ENCODE data around the gene REXO5. TPM values are rescaled to one million over a fixed set of nuclear protein-coding genes. Genes with fewer than 3 reads are reported as not detected.

The REXO5 gene
- total and polyA plus RNA-seq, 2 of the 13 experiments (the other 11 are each of a cell fraction or from before 2014, with no cell fraction given) = 5.9 to 13.1 TPM

- TF ChIP-seq ZNF20 (CRISPR knock-in tag; IDR thresholded peaks at IDR 0.05) (0 out of 2 replicates have a peak, but pooled peaks have one; percentile 89), MXD1 (CRISPR knock-in tag; IDR thresholded peaks at IDR 0.05) (no peak), ZNF672 (CRISPR knock-in tag; IDR thresholded peaks at IDR 0.05) (no peak), ZFP41 (CRISPR knock-in tag; IDR thresholded peaks at IDR 0.05; ENCODE audit: borderline replicate concordance) (no peak), PRDM4 (CRISPR knock-in tag; IDR thresholded peaks at IDR 0.05; ENCODE audit: borderline replicate concordance) (no peak), ZNF589 (CRISPR knock-in tag; conservative IDR thresholded peaks at IDR 0.05) (no peak), FIP1L1 (IDR thresholded peaks at IDR 0.05; ENCODE audit: borderline replicate concordance, insufficient read depth, low read depth, low read length) (no peak), THAP11 (CRISPR knock-in tag; IDR thresholded peaks at IDR 0.05) (peak; percentile 17; the same call in 1 of the 2 replicates), HOXD1 (CRISPR knock-in tag; IDR thresholded peaks at IDR 0.05) (0 out of 2 replicates have a peak, but pooled peaks have one; percentile 39), ZNF484 (CRISPR knock-in tag; IDR thresholded peaks at IDR 0.05; ENCODE audit: borderline replicate concordance, low read depth) (no peak), KAT2B (IDR thresholded peaks at IDR 0.05; ENCODE audit: borderline replicate concordance, low read depth, low read length) (no peak), SMC3 (IDR thresholded peaks at IDR 0.05; ENCODE audit: low read length) (no peak), CHD4 (IDR thresholded peaks at IDR 0.05; ENCODE audit: borderline replicate concordance, low read length) (peak; percentile 69; the same call in 1 of the 2 replicates), U2AF2 (IDR thresholded peaks at IDR 0.05; ENCODE audit: low read depth, low read length) (no peak), ERF (CRISPR knock-in tag; IDR thresholded peaks at IDR 0.05) (peak; percentile 33; the same call in 1 of the 2 replicates), CAMTA2 (CRISPR knock-in tag; IDR thresholded peaks at IDR 0.05; ENCODE audit: borderline replicate concordance) (peak; percentile 63; the same call in 1 of the 2 replicates)
- TF ChIP-seq, protein P1, sequence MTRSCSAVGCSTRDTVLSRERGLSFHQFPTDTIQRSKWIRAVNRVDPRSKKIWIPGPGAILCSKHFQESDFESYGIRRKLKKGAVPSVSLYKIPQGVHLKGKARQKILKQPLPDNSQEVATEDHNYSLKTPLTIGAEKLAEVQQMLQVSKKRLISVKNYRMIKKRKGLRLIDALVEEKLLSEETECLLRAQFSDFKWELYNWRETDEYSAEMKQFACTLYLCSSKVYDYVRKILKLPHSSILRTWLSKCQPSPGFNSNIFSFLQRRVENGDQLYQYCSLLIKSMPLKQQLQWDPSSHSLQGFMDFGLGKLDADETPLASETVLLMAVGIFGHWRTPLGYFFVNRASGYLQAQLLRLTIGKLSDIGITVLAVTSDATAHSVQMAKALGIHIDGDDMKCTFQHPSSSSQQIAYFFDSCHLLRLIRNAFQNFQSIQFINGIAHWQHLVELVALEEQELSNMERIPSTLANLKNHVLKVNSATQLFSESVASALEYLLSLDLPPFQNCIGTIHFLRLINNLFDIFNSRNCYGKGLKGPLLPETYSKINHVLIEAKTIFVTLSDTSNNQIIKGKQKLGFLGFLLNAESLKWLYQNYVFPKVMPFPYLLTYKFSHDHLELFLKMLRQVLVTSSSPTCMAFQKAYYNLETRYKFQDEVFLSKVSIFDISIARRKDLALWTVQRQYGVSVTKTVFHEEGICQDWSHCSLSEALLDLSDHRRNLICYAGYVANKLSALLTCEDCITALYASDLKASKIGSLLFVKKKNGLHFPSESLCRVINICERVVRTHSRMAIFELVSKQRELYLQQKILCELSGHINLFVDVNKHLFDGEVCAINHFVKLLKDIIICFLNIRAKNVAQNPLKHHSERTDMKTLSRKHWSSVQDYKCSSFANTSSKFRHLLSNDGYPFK (CRISPR knock-in tag; IDR thresholded peaks at IDR 0.05; ENCODE audit: borderline replicate concordance) = no peak
- TF ChIP-seq, protein P2, sequence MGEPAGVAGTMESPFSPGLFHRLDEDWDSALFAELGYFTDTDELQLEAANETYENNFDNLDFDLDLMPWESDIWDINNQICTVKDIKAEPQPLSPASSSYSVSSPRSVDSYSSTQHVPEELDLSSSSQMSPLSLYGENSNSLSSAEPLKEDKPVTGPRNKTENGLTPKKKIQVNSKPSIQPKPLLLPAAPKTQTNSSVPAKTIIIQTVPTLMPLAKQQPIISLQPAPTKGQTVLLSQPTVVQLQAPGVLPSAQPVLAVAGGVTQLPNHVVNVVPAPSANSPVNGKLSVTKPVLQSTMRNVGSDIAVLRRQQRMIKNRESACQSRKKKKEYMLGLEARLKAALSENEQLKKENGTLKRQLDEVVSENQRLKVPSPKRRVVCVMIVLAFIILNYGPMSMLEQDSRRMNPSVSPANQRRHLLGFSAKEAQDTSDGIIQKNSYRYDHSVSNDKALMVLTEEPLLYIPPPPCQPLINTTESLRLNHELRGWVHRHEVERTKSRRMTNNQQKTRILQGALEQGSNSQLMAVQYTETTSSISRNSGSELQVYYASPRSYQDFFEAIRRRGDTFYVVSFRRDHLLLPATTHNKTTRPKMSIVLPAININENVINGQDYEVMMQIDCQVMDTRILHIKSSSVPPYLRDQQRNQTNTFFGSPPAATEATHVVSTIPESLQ (CRISPR knock-in tag; conservative IDR thresholded peaks at IDR 0.05) = no peak
- TF ChIP-seq, protein P3, sequence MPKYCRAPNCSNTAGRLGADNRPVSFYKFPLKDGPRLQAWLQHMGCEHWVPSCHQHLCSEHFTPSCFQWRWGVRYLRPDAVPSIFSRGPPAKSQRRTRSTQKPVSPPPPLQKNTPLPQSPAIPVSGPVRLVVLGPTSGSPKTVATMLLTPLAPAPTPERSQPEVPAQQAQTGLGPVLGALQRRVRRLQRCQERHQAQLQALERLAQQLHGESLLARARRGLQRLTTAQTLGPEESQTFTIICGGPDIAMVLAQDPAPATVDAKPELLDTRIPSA (CRISPR knock-in tag; IDR thresholded peaks at IDR 0.05; ENCODE audit: borderline replicate concordance) = peak; percentile 36; the same call in 1 of the 2 replicates
These were observed 2.6 kb upstream of the REXO5 start (continued) for GRCh38 chr16:20803561-20804214.

Measured in HepG2 (cell line).